H1 (cell line): ENCODE data around the gene HIPK2. TPM values are rescaled to one million over a fixed set of nuclear protein-coding genes. Genes with fewer than 3 reads are reported as not detected.
A peak's percentile ranks its signal among the peaks of the same experiment; 100 is the strongest.

Experiments used
- CTCF ChIA-PET: fragments of 300-600 bp; sonication (Branson Sonifier 250); formaldehyde crosslinking; loops from one replicate; lab custom pipeline; 2021; ENCODE audit not compliant: partially characterized antibody; lab: Charles Lee
- POLR2A ChIA-PET: fragments of 300-600 bp; sonication (Branson Sonifier 250); formaldehyde crosslinking; loops from one replicate; lab custom pipeline; 2021; ENCODE audit warnings: inconsistent platforms; ENCODE audit not compliant: partially characterized antibody; lab: Charles Lee
- DNase-seq, 2 experiments: peaks; one replicate each; pipeline versions ENCODE4 v3.0.0 to v3.0.0-alpha.2; 2010 to 2022; ENCODE audit warnings: low spot score in 2 of 2, low read depth in 1 of 2, mixed read lengths in 1 of 2
- FAIRE-seq: peaks from 2 replicates; lab custom pipeline; 2011; peaks lifted over from hg19 to GRCh38; lab: Jason Lieb, UNC
- H2AFZ ChIP-seq: 2 replicates; pipeline ENCODE4 v1.8.1; 2012; ENCODE audit warnings: low read length, inconsistent platforms
- H2AK5ac ChIP-seq: 2 replicates; pipeline ENCODE4 v1.6.1; 2013; ENCODE audit warnings: low read depth, low read length
- H2BK120ac ChIP-seq: replicated peaks from 2 replicates; pipeline ENCODE3; 2013; ENCODE audit warnings: low read depth, low read length, inconsistent platforms
- H2BK12ac ChIP-seq: 2 replicates; pipeline ENCODE4 v1.6.1; 2013; ENCODE audit warnings: low read depth, low read length
- H2BK15ac ChIP-seq: 2 replicates; pipeline ENCODE4 v1.6.1; 2013; ENCODE audit warnings: low read length
- H2BK20ac ChIP-seq: 2 replicates; pipeline ENCODE4 v1.6.1; 2013; ENCODE audit warnings: low read length
- H2BK5ac ChIP-seq: 2 replicates; pipeline ENCODE4 v1.6.1; 2013; ENCODE audit warnings: low read depth, low read length
- H3K14ac ChIP-seq: 2 replicates; pipeline ENCODE4 v1.6.1; 2013; ENCODE audit warnings: inconsistent platforms; ENCODE audit not compliant: insufficient read length
- H3K18ac ChIP-seq: 2 replicates; pipeline ENCODE4 v1.6.1; 2013; ENCODE audit warnings: low read length; ENCODE audit errors: extremely low read depth
- H3K23ac ChIP-seq: 2 replicates; pipeline ENCODE4 v1.6.1; 2013; ENCODE audit warnings: inconsistent platforms; ENCODE audit not compliant: insufficient read length
- H3K23me2 ChIP-seq: 2 replicates; pipeline ENCODE4 v1.6.1; 2013; ENCODE audit warnings: low read depth, low read length
- H3K27ac ChIP-seq: 2 replicates; pipeline ENCODE4 v1.6.1; 2011; ENCODE audit warnings: low read depth, low read length, inconsistent platforms
- H3K27me3 ChIP-seq, 4 experiments: replicated peaks in 1 of 4; 1 replicate in 1 of 4; 2 replicates in 3 of 4; pipeline versions ENCODE4 v1.6.1 to v1.8.1; 2011 to 2013; ENCODE audit warnings: low read length in 3 of 4, mild to moderate bottlenecking in 3 of 4, inconsistent platforms in 2 of 4, mixed read lengths in 2 of 4, moderate library complexity in 1 of 4; ENCODE audit not compliant: control insufficient read depth in 3 of 4, insufficient read depth in 3 of 4; ENCODE audit errors: extremely low read depth in 1 of 4
- H3K36me3 ChIP-seq, 4 experiments: 2 replicates each; pipeline versions ENCODE4 v1.6.1 to v1.8.1; 2011 to 2013; ENCODE audit warnings: mild to moderate bottlenecking in 4 of 4, low read length in 3 of 4, moderate library complexity in 2 of 4, control low read depth in 1 of 4, inconsistent platforms in 1 of 4; ENCODE audit not compliant: insufficient read depth in 4 of 4, control insufficient read depth in 2 of 4
- H3K4ac ChIP-seq: replicated peaks from 2 replicates; pipeline ENCODE3; 2013; ENCODE audit warnings: low read length, low read depth, mixed read lengths, inconsistent platforms; ENCODE audit not compliant: insufficient read length
- H3K4me1 ChIP-seq, 4 experiments: replicated peaks in 1 of 4; 1 replicate in 1 of 4; 2 replicates in 3 of 4; pipeline versions ENCODE4 v1.6.1 to v1.8.1; 2011 to 2013; ENCODE audit warnings: low read length in 3 of 4, inconsistent platforms in 2 of 4, mixed read lengths in 1 of 4; ENCODE audit not compliant: insufficient read depth in 4 of 4, control insufficient read depth in 3 of 4
- H3K4me2 ChIP-seq, 2 experiments: 2 replicates each; pipeline versions ENCODE4 v1.6.1 to v1.8.1; 2011 to 2013; ENCODE audit warnings: low read depth in 2 of 2, low read length in 2 of 2, control low read depth in 1 of 2, inconsistent platforms in 1 of 2, mild to moderate bottlenecking in 1 of 2; ENCODE audit not compliant: insufficient read depth in 1 of 2
- H3K4me3 ChIP-seq, 4 experiments: fragments of 200-600, 300-600 bp in 1 of 4; sonication (generic), shearing (Covaris generic), sonication (Bioruptor Twin) in 1 of 4; 2 replicates each; pipeline versions ENCODE4 v1.5.1 to v1.8.1; 2011 to 2016; ENCODE audit warnings: low read length in 4 of 4, low read depth in 3 of 4, control low read depth in 2 of 4, inconsistent platforms in 2 of 4, mild to moderate bottlenecking in 2 of 4, mixed read lengths in 1 of 4, moderate library complexity in 1 of 4; ENCODE audit not compliant: insufficient read depth in 2 of 4; ENCODE audit errors: extremely low read depth in 1 of 4
- H3K56ac ChIP-seq: replicated peaks from 2 replicates; pipeline ENCODE3; 2013; ENCODE audit warnings: low read depth, mild to moderate bottlenecking, mixed read lengths, low read length, inconsistent platforms; ENCODE audit not compliant: insufficient read length
- H3K79me1 ChIP-seq: 2 replicates; pipeline ENCODE4 v1.6.1; 2013; ENCODE audit warnings: low read depth, low read length, control low read depth
- H3K79me2 ChIP-seq, 2 experiments: 2 replicates each; pipeline versions ENCODE4 v1.6.1 to v1.8.1; 2012 to 2013; ENCODE audit warnings: low read length in 2 of 2, mild to moderate bottlenecking in 2 of 2, inconsistent platforms in 1 of 2; ENCODE audit not compliant: insufficient read depth in 2 of 2, control insufficient read depth in 1 of 2
- H3K9ac ChIP-seq, 4 experiments: replicated peaks in 1 of 4; 1 replicate in 1 of 4; 2 replicates in 3 of 4; pipeline versions ENCODE4 v1.6.1 to v1.8.1; 2011 to 2013; ENCODE audit warnings: low read depth in 3 of 4, low read length in 3 of 4, control low read depth in 2 of 4, mild to moderate bottlenecking in 2 of 4, moderate library complexity in 2 of 4, inconsistent platforms in 1 of 4; ENCODE audit errors: extremely low read depth in 1 of 4
- H3K9me3 ChIP-seq, 2 experiments: 2 replicates each; pipeline versions ENCODE4 v1.6.1 to v1.8.1; 2012 to 2013; ENCODE audit warnings: mild to moderate bottlenecking in 2 of 2, moderate library complexity in 2 of 2, control low read depth in 1 of 2, inconsistent platforms in 1 of 2, low read depth in 1 of 2, low read length in 1 of 2, mixed read lengths in 1 of 2; ENCODE audit not compliant: insufficient read depth in 2 of 2
- H4K20me1 ChIP-seq, 2 experiments: replicated peaks in 1 of 2; 2 replicates each; pipeline versions ENCODE3 to v1.8.1; 2011 to 2013; ENCODE audit warnings: inconsistent platforms in 2 of 2, low read length in 2 of 2, mild to moderate bottlenecking in 1 of 2; ENCODE audit not compliant: insufficient read depth in 2 of 2, control insufficient read depth in 1 of 2
- H4K5ac ChIP-seq: 2 replicates; pipeline ENCODE4 v1.6.1; 2013; ENCODE audit warnings: low read length, low read depth, mixed read lengths, inconsistent platforms; ENCODE audit not compliant: insufficient read length
- H4K8ac ChIP-seq: 2 replicates; pipeline ENCODE4 v1.8.0; 2013; ENCODE audit warnings: mild to moderate bottlenecking, moderate library complexity, low read length, inconsistent platforms; ENCODE audit not compliant: insufficient read depth; ENCODE audit errors: extremely low read depth
- H4K91ac ChIP-seq: replicated peaks from 2 replicates; pipeline ENCODE3; 2013; ENCODE audit warnings: low read length, mixed read lengths, inconsistent platforms; ENCODE audit not compliant: insufficient read length
- BACH1 ChIP-seq: IDR thresholded peaks from 2 replicates; pipeline ENCODE4 v1.6.1; 2012; ENCODE audit warnings: low read length, improper control_type of control experiment
- BCL11A ChIP-seq, 2 experiments: IDR thresholded peaks; one replicate each; pipeline ENCODE4 v1.6.1; 2011; ENCODE audit warnings: low read depth in 2 of 2, low read length in 2 of 2, mild to moderate bottlenecking in 2 of 2
- CBX8 ChIP-seq: fragments of 300-800, 300-1000 bp; sonication (generic); IDR thresholded peaks from 2 replicates; pipeline ENCODE4 v1.7.1; 2016; ENCODE audit warnings: low read depth, low read length, borderline replicate concordance
- CHD2 ChIP-seq: IDR thresholded peaks from 2 replicates; pipeline ENCODE4 v1.6.1; 2012; ENCODE audit warnings: low read length, improper control_type of control experiment
- HDAC2 ChIP-seq, 2 experiments: fragments of 300-600 bp in 1 of 2; sonication (generic) in 1 of 2; IDR thresholded peaks; 2 replicates each; pipeline ENCODE4 v1.6.1; 2011 to 2012; ENCODE audit warnings: low read depth in 2 of 2, low read length in 2 of 2, mild to moderate bottlenecking in 2 of 2, moderate library complexity in 2 of 2, borderline replicate concordance in 1 of 2, inconsistent platforms in 1 of 2
- KDM1A ChIP-seq: fragments of 200-600, 300-600 bp; sonication (generic); IDR thresholded peaks from 2 replicates; pipeline ENCODE4 v1.7.1; 2016; ENCODE audit warnings: mild to moderate bottlenecking, low read length, borderline replicate concordance
- RAD21 ChIP-seq, 2 experiments: IDR thresholded peaks in 1 of 2; conservative IDR thresholded peaks in 1 of 2; 2 replicates each; pipeline ENCODE4 v1.6.1; 2011; ENCODE audit warnings: low read depth in 2 of 2, low read length in 2 of 2, improper control_type of control experiment in 1 of 2, inconsistent platforms in 1 of 2, mild to moderate bottlenecking in 1 of 2, moderate library complexity in 1 of 2
- RBBP5 ChIP-seq: IDR thresholded peaks from 2 replicates; pipeline ENCODE4 v1.7.1; 2012; ENCODE audit warnings: low read depth, mild to moderate bottlenecking, inconsistent platforms, low read length, moderate library complexity, borderline replicate concordance
- RFX5 ChIP-seq: IDR thresholded peaks from 2 replicates; pipeline ENCODE4 v1.6.1; 2011; ENCODE audit warnings: low read depth, low read length, improper control_type of control experiment, borderline replicate concordance
- WGBS, 2 experiments: shearing (Covaris generic) in 1 of 2; methylation state at CpG; one replicate each; pipeline versions ENCODE4 v1.1.6 to v1.1.7; 2013 to 2015; ENCODE audit warnings: low lambda C conversion rate in 2 of 2, mixed read lengths in 2 of 2, inconsistent platforms in 1 of 2, low coverage in 1 of 2, missing lambda C conversion rate in 1 of 2; ENCODE audit not compliant: insufficient replicate concordance in 2 of 2, insufficient coverage in 1 of 2, insufficient read length in 1 of 2; ENCODE audit errors: extremely low coverage in 1 of 2, missing lambda C conversion rate in 1 of 2; 5-methylcytosine and 5-hydroxymethylcytosine counted together
- polyA plus RNA-seq, 7 experiments: library from polyadenylated mRNA; depleted of rRNA in 3 of 7; stranded (reverse) in 5 of 7; unstranded in 2 of 7; fragments of >200 nt in 5 of 7; fragments of 200-250 nt in 2 of 7; gene quantifications; 1 replicate in 5 of 7; 2 replicates in 1 of 7; 4 replicates in 1 of 7; pipeline versions ENCODE4 v1.2.1 to v1.2.3, GENCODE V29; 2011 to 2013; ENCODE audit warnings: missing spikeins in 2 of 7, mixed read lengths in 2 of 7
- total RNA-seq: library from RNA; stranded (reverse); fragmentation: NEBNext Ultra II Directional; extraction: Animal tissue kit (Norgen Biotek cat#: 25700); gene quantifications from 2 replicates; pipeline ENCODE4 v1.2.1, GENCODE V29; 2021
- TF ChIP-seq, protein P1 (sequence below), 3 experiments: IDR thresholded peaks; 1 replicate in 2 of 3; 2 replicates in 1 of 3; pipeline versions ENCODE4 v1.5.1 to v1.6.1; 2011; ENCODE audit warnings: low read length in 3 of 3, mild to moderate bottlenecking in 3 of 3, inconsistent platforms in 2 of 3, low read depth in 1 of 3, moderate library complexity in 1 of 3; ENCODE audit not compliant: insufficient read depth in 1 of 3; ENCODE audit errors: control extremely low read depth in 1 of 3

HIPK2 gene
- total and polyA plus RNA-seq, 2 of the 8 experiments (the other 6 are each of a cell fraction or from before 2014, with no cell fraction given), result 8.3 to 24.3 TPM

DNA sequence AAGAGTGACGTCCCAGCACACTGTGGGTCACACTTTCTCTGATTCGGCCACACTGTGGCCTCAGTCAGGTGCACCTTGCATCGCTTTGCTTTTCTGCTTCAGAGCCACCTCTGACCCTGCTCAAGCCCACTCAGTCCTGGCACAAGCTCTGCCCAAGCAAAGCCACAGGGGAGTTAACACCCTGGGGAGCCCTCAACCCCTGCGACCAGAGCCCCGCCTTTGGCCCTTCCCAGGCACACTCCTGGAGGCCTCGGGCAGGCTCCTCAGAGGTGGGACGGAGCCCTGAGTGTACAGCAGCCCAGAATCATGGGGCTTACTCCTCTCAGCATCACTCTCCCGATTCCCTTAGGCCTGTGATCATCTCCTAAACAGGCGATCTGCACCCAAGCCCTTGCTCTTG, 71.0 kb downstream of the HIPK2 start:
- Histone ChIP-seq H3K79me1 (peaks cover 2% of the 10 kb centered on the region; the same call in 1 of the 2 replicates), H2BK5ac (peak overlapping the region; percentile 75; the same call in 1 of the 2 replicates), H3K4me1 (peaks cover 3 to 6% (median 4%) of the 10 kb centered on the region in 4 experiments; a peak in 5 of 7 replicates), H3K56ac (no peak overlapping the region), H3K14ac (no peak overlapping the region), H3K23me2 (peaks cover 13% of the 10 kb centered on the region; the same call in 1 of the 2 replicates), H3K4me2 (peak overlapping the region in 1 of 2 experiments; percentile 23; a peak in 1 of 4 replicates), H2BK120ac (no peak overlapping the region), H3K27me3 (no peaks in the 10 kb centered on the region), H3K36me3 (no peaks in the 10 kb centered on the region), H3K4ac (no peak overlapping the region), H2AK5ac (0 out of 2 replicates have a peak overlapping the region, but pooled peaks have one; percentile 13), H4K8ac (peak overlapping the region; percentile 53), H4K5ac (no peak overlapping the region), H4K20me1 (peaks cover 0 to 6% of the 10 kb centered on the region in 2 experiments), H3K27ac (no peak overlapping the region), H4K91ac (no peak overlapping the region), H2BK15ac (no peak overlapping the region), H3K79me2 (no peaks in the 10 kb centered on the region), H3K4me3 (no peak overlapping the region), H2BK12ac (no peak overlapping the region), H2BK20ac (no peak overlapping the region), H3K18ac (no peak overlapping the region), H3K9me3 (no peaks in the 10 kb centered on the region), H3K9ac (no peak overlapping the region), H2AFZ (no peak overlapping the region), H3K23ac (no peak overlapping the region)
- ChIA-PET CTCF (interaction anchor here (1.0 to 5.7 kb wide), 7 partner anchors 30 to 296 kb away, joined by 3 to 34 read pairs (median 5); no protein-coding TSS in a partner anchor), POLR2A (interaction anchor here (0.6 kb wide), 1 partner anchor 414 kb away, joined by 3 read pairs; no protein-coding TSS in a partner anchor)
- DNase-seq, result no peak
- 89% methylated on average over 9 of the region's 9 CpGs; no CpG with 5 or more reads in 1 of the 2 experiments for WGBS, 2 experiments
- FAIRE-seq, result no peak
- TF ChIP-seq CHD2, result no peak
- TF ChIP-seq KDM1A, result no peak
- no peak for TF ChIP-seq RBBP5
- TF ChIP-seq, protein P1, sequence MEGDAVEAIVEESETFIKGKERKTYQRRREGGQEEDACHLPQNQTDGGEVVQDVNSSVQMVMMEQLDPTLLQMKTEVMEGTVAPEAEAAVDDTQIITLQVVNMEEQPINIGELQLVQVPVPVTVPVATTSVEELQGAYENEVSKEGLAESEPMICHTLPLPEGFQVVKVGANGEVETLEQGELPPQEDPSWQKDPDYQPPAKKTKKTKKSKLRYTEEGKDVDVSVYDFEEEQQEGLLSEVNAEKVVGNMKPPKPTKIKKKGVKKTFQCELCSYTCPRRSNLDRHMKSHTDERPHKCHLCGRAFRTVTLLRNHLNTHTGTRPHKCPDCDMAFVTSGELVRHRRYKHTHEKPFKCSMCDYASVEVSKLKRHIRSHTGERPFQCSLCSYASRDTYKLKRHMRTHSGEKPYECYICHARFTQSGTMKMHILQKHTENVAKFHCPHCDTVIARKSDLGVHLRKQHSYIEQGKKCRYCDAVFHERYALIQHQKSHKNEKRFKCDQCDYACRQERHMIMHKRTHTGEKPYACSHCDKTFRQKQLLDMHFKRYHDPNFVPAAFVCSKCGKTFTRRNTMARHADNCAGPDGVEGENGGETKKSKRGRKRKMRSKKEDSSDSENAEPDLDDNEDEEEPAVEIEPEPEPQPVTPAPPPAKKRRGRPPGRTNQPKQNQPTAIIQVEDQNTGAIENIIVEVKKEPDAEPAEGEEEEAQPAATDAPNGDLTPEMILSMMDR (IDR thresholded peaks at IDR 0.05; ENCODE audit: control extremely low read depth in 1 of 3, insufficient read depth in 1 of 3, low read depth in 1 of 3, low read length in 3 of 3), result no peak
- TF ChIP-seq CBX8, result no peak
- TF ChIP-seq BACH1, result no peak
- TF ChIP-seq HDAC2 (IDR thresholded peaks at IDR 0.05; ENCODE audit: borderline replicate concordance in 1 of 2, low read depth in 2 of 2, low read length in 2 of 2), result no peak
- TF ChIP-seq RFX5, result no peak
- TF ChIP-seq RAD21 (IDR thresholded peaks at IDR 0.05 in 1 of 2, conservative IDR thresholded peaks at IDR 0.05 in 1 of 2; ENCODE audit: low read depth in 2 of 2, low read length in 2 of 2), result no peak
- no peak for TF ChIP-seq BCL11A (IDR thresholded peaks at IDR 0.05; ENCODE audit: low read depth in 2 of 2, low read length in 2 of 2)
